Limb (tissue), 2 donors: Measurements from ENCODE around the gene CRISP2.
"Not testable (repeated sequence)": the region's sequence is repeated elsewhere in the genome, so short reads cannot be mapped to it uniquely, and the experiment has no call there.

Experiments used
- DNase-seq, 2 donors: peaks; one replicate each; pipeline ENCODE4 v3.0.0-alpha.2; 2016; ENCODE audit errors: extremely low spot score in 2 of 2

CRISP2 gene, protein sequence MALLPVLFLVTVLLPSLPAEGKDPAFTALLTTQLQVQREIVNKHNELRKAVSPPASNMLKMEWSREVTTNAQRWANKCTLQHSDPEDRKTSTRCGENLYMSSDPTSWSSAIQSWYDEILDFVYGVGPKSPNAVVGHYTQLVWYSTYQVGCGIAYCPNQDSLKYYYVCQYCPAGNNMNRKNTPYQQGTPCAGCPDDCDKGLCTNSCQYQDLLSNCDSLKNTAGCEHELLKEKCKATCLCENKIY

DNA sequence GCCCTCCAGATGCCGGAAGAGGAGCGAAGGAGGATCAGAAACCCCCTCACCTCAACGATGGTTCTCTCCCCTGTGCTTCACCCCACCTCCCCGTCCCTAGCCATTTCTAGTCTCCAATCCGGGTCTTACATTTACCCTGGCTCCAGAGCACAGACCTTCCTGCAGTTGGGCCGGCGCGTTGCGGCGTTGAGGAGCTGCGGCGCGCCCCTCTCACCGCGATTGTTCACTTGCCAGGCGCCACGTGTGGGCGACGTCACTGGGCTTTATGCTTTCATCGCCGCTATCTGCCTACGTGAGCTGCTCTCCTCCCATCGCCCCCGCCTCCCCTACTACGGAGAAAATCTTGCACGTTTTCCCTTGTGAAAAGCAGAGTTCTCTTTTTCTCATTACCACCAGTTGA lies at the start of gene CRISP2:
Gene CRISP2, minus strand, starts transcription at position 198 of the 400 bp plus-strand sequence. CDS start 4,347 bp downstream, outside the sequence.
- peak; percentile 5 to 64 for DNase-seq

DNA sequence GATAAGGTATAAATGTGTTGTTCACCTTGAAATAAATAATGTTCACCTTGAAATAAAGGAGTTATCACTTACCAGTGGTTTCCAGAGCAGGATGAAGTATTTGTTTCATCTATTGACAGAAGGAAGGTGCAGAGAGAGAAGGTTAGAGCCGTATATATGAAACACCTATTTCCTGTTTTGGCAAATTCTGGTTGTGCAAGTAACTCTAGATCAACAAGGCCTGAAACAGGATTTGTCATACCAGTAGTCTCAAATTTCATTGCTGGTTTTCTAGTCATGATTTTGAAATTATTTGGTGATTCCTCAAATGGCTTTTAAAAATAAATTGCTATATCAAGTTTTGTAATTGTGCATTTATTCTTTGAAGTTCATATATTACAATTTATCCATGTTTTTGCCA lies 30.9 kb upstream of the CRISP2 start, which contains the start of gene CRISP3:
Gene CRISP3, minus strand, starts transcription at position 130 of the 400 bp plus-strand sequence. Its CDS starts 21 bp downstream, at position 109.
- no peak for DNase-seq

DNA sequence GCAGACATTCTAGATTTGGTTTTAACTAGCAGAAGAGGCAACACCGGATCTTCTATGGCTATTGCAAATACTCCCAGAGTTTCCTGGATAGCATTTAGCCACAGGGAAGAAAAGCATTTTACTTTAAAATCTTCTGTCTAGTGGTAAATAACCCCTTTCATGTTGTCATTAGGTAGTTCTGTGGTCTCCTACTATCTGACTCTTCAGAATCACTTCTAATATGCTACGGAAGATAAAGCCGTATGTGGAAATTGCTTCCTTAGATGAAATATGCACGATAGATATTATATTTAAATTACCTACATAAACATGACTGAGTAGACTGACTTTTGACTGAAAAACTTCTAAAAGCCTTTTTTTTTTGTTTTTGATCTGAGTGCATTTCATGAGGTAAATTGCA lies 30.1 kb upstream of the CRISP2 start:
- DNase-seq = no peak

DNA sequence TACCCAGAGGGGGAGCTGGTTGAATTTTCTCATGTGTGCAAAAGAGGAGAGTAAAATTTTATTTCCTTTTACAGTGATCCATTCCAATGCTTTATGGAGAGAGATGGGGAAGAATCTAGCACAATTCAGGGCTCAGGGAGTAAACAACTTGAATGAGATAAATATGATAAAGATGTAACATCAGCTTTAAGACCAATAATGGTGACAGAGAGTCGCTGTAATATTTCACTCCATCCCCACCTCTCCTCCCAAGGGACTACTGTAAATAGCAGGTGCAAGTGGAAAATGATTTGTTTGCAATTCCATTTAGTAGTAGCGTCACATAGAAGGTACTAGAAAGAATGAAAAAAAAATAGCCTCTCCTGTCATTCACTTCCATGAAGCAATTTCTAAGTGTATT lies 26.1 kb upstream of the CRISP2 start:
- no peak for DNase-seq

DNA sequence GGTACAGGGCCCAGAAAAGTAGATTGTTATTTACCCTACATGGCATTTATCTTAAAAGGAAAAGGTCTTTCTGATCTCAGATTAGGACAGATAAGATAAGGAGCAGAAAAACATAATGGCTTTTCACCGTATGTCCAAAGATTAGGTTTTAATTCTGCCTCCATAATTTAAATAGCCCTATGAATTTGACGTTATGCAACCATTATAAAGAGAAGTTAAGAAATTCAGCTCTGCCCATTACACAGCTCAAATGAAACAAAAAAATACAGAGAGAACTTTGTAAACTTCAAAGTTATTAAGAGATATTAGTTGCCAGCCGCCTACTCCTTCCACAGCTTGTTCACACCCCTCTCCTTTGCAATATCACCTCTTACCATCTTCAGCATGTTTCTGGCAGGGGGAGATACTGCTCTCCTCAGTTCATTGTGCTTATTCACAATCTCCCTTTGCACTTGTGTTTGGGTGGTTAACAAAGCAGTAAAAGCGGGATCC lies 22.7 kb upstream of the CRISP2 start:
- DNase-seq = no peak

DNA sequence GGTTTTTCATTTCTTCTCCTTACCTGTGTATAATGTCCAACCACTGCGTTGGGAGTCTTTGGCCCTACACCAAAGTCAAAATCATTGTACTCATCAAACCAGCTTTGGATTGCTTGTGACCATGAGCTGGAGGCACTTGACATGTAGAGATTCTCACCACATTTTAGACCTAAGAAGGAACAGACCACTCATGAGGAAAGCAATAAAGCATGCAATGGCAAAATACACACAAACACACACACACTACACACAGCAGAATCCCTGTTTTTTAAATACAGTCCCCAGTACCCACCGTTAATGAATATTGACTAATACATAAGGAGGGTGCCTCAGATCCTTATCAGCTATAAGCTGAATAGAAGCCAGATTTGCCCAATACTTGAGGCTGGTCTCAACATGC lies 20.3 kb upstream of the CRISP2 start:
- DNase-seq = no peak

DNA sequence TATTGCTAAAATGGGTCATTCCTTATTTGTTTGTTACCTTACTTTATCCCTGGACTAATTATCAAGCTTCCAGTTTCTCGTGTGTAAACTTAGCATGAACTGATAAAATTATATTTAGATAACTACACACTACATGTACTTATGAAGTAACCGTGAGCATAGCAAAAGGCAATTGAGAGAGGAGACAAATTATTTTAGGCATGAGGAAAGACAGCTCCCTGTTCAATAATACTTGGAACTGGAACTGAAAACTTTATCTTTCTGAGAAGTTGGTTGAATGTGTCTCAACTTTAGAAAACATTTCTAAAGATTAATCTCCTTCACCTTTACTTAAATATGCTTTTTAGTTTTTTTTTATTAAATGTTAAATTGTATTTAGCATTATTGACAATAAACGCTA lies 19.4 kb upstream of the CRISP2 start:
- no peak for DNase-seq

DNA sequence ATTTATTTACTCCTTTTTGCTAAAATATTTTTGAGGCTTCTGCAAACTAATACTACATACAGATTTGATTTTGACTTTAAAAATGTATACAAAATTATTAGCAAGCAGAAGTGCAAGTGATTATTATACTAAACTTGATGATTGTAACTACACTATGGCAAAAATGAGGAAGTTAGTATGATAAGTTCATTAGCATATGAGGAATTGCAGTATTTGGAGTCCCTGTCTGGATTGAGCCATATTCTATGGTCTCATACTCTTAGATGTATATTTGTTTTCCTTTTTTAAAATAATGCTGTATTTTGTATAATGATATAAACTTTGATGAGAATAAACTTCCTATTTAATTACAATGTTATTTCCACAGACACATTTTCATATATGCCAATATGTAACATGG lies 16.9 kb upstream of the CRISP2 start:
- DNase-seq = no peak

DNA sequence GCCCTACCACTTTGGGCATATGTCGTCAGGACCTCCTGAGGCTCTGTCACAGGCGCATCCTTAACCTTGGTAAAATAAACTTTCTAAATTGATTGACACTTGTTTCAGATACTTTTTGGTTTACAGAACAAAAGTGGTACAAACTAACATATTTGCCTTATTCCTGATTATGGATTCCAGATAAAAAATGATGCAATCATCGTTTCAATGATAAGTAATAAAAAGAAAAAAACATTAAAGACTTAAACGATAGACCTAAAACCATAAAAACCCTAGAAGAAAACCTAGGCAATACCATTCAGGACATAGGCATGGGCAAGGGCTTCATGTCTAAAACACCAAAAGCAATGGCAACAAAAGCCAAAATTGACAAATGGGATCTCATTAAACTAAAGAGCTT lies 10.6 kb upstream of the CRISP2 start:
- not testable (repeated sequence) for DNase-seq

DNA sequence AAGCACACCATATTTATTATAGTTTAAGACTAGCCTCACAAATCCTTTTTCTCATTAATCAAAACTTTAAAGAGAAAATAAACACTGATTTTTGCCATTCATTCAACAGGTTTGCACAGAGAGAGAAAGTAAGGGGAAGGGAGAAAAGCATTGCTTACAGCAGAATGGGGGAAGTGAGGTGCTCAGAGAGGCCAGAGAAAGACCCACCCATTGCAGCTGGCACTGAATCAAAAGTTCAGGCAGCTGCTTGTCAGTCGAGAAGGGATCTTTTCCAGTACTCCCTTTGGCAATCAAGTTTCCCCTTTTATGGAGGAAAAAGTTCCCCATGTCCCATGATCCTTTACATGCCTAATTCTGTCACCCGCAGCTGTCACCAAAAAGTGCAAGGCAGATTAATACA lies 8.0 kb upstream of the CRISP2 start:
- no peak for DNase-seq

DNA sequence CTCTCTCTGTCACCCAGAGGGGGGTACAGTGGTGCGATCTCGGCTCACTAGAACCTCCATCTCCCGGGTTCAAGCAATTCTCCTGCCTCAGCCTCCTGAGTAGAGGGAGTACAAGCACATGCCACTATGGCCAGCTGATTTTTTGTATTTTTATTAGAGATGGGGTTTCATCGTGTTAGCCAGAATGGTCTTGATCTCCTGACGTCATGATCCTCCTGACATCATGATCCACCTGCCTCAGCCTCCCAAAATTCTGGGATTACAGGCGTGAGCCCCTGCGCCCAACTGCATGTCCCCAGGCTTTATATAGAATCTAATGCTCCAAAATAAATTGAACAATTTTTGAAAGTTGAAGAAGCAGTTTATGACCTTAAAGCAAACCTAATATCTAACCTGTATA lies 7.0 kb upstream of the CRISP2 start:
- no peak for DNase-seq

DNA sequence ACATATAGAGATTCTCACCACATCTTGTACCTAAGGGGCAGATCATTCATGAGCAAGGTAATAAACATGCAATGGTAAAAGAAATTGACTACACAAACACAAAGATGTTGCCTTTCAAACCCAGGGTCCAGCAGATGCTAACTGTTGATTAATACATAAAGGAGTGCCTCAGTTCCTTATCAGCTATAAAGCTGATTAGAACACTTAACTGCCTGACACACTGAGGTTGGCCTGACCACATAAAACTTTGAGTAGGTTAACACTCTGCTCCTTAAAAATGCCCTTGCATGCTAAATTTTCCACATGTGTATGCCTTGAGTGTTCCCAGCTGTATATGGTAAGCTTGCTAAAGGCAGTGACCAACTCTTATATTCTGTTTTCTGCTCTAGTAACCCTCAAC lies 14.9 kb downstream of the CRISP2 start:
- DNase-seq = no peak

DNA sequence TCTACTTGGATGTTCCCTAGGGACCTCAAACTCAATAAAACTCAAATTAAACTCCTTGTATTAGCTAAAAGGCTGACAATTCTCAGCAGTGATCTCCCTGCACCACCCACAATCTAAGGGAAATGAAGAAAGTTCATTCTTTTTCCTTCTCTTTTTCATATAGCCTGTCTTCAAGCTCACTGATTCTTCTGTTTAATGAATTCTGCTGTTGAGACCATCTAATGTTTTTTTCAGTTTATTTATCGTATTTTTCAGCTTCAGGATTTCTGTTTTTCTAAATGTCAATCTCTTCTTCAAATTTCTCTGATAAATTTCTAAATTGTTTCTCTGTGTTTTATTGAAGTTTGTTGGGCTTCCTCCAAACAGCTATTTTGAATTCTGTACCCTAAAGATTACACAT lies 19.8 kb downstream of the CRISP2 start:
- DNase-seq = no peak

DNA sequence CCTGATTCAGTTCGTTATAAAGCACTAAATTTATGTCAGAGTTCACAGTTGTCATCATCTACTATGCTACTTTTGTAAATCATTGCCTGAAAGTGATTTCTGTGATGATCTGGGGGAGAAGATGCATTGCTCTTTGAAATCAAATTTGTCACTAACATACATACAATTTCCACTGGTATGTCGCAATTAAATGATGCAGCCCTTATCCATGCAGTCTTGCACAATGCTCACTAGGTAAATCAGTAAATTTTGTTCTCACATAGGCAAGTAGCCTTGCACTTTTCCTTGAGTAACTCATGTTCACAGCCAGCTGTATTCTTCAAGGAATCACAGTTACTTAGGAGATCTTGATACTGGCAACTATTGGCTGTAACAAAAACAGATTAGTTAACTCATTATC lies 20.8 kb downstream of the CRISP2 start:
- DNase-seq = no peak

DNA sequence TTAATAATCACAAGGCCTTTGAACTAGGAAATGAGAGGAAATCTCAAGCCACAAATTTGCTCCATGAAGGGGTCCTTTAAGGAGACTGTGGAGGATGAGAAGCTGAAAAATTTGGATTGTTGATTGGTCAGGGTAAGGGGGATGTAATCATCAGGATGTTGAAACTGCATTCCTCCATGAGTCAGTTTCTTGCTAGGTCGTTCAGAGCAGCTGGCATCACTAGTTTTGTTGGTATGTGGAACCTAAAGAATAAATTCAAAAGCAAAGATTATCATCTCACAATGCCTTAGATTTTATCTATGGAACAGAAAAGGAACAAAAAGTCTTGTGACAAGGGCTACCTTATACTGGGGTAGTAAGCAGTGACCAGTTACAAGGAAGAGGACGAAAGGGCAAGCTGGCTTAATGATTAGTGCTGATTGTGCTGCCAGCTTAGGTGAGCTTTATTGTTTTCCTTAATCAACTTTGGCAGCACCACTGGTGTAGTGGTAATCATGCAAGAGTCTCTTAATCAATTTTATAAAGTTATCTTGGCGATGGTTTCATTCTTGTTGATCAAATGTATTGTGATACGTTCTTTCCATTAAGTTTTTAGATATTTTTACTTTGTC lies 36.6 kb downstream of the CRISP2 start:
- no peak for DNase-seq

DNA sequence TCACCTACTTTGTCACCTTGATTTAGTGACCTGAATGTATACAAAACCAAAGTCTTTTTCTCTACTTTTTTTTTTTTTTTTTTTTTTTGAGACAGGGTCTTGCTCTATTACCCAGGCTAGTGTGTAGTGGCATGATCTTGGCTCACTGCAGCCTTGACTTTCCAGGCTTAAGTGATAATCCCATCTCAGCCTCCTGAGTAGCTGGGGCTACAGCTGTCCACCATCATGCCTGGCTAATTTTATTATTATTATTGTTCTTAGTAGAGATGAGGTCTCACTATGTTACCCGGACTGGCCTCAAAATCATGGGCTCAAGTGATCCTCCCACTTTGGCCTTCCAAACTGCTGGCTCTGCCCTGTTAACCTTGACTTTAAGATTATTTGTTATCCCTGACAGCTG lies 37.5 kb downstream of the CRISP2 start:
- no peak for DNase-seq

DNA sequence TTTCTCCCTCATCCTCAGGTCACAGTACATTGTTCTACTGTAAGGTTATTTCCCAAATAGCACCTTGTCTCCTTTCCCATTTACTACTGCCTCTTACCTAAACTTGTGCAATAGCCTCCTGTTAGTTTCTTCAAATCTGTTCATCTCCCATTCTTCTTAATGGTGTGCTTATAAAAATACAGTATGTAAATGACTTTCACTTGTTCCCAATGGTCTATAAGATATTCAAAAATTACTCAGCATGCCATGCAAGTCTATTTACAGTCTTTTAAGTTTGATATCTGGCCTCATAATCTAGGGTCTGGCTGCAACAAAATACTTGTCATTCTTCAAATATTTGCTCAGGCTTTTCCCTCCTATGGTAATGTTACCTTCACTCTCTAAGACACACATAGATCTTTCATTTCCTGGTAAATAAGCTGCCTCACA lies 45.2 kb downstream of the CRISP2 start:
- no peak for DNase-seq

DNA sequence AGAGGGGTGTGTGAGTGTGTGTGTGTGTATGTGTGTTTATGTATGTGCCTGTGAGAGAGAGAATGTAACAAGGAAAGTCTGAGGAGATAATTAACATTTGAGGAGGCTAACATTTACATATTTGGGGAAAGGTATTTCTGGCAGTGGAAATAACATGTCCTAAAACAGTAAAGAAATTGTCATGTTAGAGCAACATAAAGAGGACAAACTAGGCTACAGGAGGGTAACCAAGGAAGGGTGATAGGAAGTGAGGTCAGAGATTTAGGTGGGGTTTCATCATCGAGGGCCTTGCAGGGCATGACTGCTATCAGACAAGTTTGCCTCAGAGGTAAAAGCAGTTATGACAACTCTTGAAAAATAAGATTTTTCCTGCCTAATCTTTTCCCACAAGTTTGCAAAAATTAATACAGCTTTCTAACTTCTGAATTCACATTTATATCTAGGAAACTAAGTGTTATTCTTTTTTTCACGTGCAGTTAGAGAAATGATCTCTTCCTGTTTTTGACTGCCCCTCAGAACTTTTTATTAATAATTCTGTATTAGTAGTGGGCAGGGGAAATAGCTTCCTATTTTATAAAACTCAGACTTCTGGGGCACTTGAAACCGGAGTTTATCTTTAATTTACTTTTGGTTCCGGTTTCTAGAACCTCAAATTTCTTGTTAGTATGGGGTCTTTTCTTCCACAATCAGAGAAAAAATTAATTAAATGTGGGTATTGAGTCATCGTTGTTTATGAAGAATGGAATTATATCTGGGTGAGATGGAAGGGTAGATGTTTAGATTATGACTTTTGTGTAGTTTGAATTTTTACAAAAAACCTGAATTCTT lies 46.2 kb downstream of the CRISP2 start:
- no peak for DNase-seq

DNA sequence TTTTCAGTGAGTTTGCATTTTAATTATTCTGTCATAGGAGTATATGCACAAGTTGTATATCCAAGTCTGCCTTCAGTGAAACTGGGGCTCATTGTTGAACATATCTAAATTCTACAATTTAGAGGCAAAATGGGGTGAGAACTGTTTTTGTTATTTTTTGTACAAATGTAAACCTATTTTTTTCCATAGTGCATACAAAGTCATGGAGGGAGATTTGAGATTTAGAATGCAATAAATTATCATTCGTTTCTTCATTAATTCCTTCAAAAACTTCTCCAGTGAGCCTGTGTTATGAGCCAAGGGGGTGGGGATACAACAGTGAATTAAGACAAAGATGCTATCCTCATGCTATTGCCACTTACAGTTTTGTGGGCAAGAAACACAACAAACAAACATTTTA lies 46.9 kb downstream of the CRISP2 start:
- DNase-seq = no peak

DNA sequence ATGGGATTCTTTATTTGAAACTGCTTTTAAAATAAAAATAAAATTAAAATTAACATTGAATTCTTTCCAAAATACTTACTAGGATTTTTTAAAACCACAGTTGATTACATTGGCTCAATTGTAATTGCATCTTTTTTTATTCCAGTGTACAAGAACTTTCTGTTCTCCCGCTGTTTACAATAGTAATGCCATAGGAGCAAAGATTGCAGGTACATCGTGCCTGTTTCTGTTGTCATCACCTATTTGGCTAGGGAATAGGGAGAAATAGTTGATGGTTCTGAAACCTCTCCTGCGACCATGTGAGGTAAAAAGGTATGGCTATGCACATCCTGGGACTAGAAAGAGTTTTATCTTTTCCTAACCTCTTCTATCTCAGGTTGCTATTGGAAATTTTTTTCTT lies 48.5 kb downstream of the CRISP2 start:
- DNase-seq = no peak

DNA sequence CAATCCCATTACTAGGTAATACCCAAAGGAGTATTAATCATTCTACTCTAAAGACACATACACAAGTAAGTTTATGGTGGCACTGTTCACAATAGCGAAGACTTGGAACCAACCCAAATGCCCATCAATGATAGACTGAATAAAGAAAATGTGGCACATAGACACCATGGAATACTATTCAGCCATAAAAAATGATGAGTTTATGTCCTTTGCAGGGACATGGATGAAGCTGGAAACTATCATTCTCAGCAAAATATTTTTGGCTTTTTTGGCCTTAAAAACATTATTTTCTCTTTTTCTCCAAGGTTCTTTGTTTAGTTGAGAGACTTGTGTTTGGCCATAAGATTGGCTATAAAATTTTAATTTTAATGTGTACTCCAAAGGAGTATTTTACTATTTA lies 49.3 kb downstream of the CRISP2 start:
- DNase-seq = not testable (repeated sequence)

DNA sequence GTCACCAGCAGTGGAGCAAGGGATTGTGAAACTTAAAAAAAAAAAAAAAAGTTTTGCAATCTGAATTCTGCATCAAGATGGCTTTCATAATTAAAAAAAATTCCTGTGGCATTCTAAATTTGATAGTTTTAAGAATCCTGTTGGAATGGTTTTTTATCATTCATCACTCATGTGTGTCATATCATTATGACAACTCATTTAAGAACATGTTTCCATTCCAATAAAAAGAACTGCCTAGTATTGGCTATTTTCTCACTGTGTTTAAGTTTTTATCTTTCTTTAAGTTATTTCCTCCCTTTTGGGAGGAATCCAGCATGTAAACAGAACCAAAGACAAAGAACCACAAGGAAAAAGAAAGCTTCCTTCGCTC lies 50.5 kb downstream of the CRISP2 start:
- no peak for DNase-seq
